ENCODE results near the gene ZNF521. TPM values are rescaled to one million over a fixed set of nuclear protein-coding genes. Genes with fewer than 3 reads are reported as not detected.

ZNF521 gene
- total and polyA plus RNA-seq, 2 of the 13 experiments (the other 11 are each of a cell fraction or from before 2014, with no cell fraction given) = 0.02 TPM; not detected in 1

DNA sequence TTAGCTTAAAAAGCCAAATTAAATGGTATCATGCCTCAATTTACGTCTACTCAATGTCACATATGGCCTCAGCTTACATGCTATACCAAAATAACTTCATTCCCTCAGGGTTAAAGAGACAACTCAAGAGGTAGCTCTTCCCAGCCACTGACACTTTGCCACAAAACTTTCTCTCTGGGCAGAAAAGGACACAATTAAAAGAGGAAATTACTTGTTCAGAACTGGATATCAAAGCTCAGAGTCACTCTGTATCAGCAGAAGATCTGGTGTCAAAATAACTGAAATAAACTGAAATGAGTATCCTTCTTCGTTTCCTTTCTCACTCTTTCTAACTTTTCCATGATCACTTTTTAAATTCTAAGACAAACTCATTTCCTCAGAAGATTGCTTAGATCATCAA lies 108.7 kb downstream of the ZNF521 start (continued):
- TF ChIP-seq POGZ (CRISPR knock-in tag; IDR thresholded peaks at IDR 0.05) (no peak), TCF12 (IDR thresholded peaks at IDR 0.05) (no peak), TCF12 (CRISPR knock-in tag; IDR thresholded peaks at IDR 0.05) (no peak), NKX3-1 (CRISPR knock-in tag; IDR thresholded peaks at IDR 0.05) (no peak), ZNF616 (CRISPR knock-in tag; IDR thresholded peaks at IDR 0.05; ENCODE audit: low read depth) (no peak), SOX6 (IDR thresholded peaks at IDR 0.05) (no peak), SOX6 (CRISPR knock-in tag; IDR thresholded peaks at IDR 0.05) (no peak), ZNF337 (CRISPR knock-in tag; IDR thresholded peaks at IDR 0.05; ENCODE audit: borderline replicate concordance, low read depth) (no peak), HNRNPL (IDR thresholded peaks at IDR 0.05; ENCODE audit: low read depth, low read length) (no peak)
- TF ChIP-seq, protein P1, sequence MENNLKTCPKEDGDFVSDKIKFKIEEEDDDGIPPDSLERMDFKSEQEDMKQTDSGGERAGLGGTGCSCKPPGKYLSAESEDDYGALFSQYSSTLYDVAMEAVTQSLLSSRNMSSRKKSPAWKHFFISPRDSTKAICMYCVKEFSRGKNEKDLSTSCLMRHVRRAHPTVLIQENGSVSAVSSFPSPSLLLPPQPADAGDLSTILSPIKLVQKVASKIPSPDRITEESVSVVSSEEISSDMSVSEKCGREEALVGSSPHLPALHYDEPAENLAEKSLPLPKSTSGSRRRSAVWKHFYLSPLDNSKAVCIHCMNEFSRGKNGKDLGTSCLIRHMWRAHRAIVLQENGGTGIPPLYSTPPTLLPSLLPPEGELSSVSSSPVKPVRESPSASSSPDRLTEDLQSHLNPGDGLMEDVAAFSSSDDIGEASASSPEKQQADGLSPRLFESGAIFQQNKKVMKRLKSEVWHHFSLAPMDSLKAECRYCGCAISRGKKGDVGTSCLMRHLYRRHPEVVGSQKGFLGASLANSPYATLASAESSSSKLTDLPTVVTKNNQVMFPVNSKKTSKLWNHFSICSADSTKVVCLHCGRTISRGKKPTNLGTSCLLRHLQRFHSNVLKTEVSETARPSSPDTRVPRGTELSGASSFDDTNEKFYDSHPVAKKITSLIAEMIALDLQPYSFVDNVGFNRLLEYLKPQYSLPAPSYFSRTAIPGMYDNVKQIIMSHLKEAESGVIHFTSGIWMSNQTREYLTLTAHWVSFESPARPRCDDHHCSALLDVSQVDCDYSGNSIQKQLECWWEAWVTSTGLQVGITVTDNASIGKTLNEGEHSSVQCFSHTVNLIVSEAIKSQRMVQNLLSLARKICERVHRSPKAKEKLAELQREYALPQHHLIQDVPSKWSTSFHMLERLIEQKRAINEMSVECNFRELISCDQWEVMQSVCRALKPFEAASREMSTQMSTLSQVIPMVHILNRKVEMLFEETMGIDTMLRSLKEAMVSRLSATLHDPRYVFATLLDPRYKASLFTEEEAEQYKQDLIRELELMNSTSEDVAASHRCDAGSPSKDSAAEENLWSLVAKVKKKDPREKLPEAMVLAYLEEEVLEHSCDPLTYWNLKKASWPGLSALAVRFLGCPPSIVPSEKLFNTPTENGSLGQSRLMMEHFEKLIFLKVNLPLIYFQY (CRISPR knock-in tag; IDR thresholded peaks at IDR 0.05; ENCODE audit: borderline replicate concordance) = no peak

DNA sequence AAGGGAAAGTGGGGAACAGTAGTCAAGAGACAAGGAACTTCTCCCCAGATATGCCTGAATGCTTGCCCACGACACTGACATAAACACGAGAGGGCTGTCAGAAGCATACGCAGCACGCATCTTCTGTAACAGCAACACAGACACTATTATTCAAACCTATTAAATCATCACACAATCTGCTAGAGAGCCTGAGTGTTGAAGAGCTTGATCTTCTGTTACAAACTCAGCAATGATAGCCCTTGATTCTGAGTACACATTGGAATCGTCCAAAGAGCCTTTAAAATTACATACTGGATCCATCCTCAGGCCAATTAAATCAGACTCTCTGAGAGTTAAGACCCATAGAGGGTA lies 111.6 kb downstream of the ZNF521 start:
- ChIA-PET POLR2A (no interaction called here), CTCF (ENCODE audit: low intra/inter-chr PET ratio, low total read pairs) (no interaction called here)
- 33% methylated on average over 5 of the region's 5 CpGs for WGBS (ENCODE audit: low lambda C conversion rate)
- H3K27ac ChIP-seq (ENCODE audit: extremely low read length, insufficient read depth, low read length) = no peak overlapping the region
- H3K4me3 ChIP-seq (replicated peaks in 1 of 3; ENCODE audit: insufficient read depth in 1 of 3, low read depth in 2 of 3, low read length in 3 of 3) = no peak overlapping the region
- FAIRE-seq (no peak), ATAC-seq (no peak), DNase-seq (ENCODE audit: low spot score) (no peak)
- H3K4me1 ChIP-seq (ENCODE audit: insufficient read depth, low read length) = no peaks in the 10 kb centered on the region
- H3K4me2 ChIP-seq (ENCODE audit: low read depth, low read length) = no peak overlapping the region
- no peaks in the 10 kb centered on the region for H3K27me3 ChIP-seq (ENCODE audit: control insufficient read depth in 1 of 2, insufficient read depth in 2 of 2, low read length in 2 of 2)
- H4K20me1 ChIP-seq (ENCODE audit: insufficient read depth, low read length) = no peaks in the 10 kb centered on the region
- intact Hi-C loops (cut with micrococcal nuclease; ENCODE audit: unreplicated experiment) (loop anchor here (10.0 kb wide), 2 partner anchors 64 to 76 kb away; no protein-coding TSS in a partner anchor), in situ Hi-C loops (cut with HindIII; ENCODE audit: extremely low pct_ligation_motif_present, low pct_unique_long_range_greater_than_20kb) (no loop called here)
- no TSS peak for BruUV-seq (replicated peaks)
- H2AFZ ChIP-seq (ENCODE audit: low read length) = no peak overlapping the region
- no peaks in the 10 kb centered on the region for H3K9me3 ChIP-seq (ENCODE audit: low read length)
- no peak overlapping the region for H3K9ac ChIP-seq (ENCODE audit: insufficient read depth, low read depth, low read length)
- no peaks in the 10 kb centered on the region for H3K36me3 ChIP-seq (replicated peaks in 1 of 2; ENCODE audit: control insufficient read depth in 1 of 2, insufficient read depth in 2 of 2, low read length in 2 of 2)
- H3K79me2 ChIP-seq (ENCODE audit: insufficient read depth, low read length) = no peaks in the 10 kb centered on the region
- TF ChIP-seq, protein P2, sequence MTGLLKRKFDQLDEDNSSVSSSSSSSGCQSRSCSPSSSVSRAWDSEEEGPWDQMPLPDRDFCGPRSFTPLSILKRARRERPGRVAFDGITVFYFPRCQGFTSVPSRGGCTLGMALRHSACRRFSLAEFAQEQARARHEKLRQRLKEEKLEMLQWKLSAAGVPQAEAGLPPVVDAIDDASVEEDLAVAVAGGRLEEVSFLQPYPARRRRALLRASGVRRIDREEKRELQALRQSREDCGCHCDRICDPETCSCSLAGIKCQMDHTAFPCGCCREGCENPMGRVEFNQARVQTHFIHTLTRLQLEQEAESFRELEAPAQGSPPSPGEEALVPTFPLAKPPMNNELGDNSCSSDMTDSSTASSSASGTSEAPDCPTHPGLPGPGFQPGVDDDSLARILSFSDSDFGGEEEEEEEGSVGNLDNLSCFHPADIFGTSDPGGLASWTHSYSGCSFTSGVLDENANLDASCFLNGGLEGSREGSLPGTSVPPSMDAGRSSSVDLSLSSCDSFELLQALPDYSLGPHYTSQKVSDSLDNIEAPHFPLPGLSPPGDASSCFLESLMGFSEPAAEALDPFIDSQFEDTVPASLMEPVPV (CRISPR knock-in tag; IDR thresholded peaks at IDR 0.05) = no peak
- TF ChIP-seq SNAPC2 (CRISPR knock-in tag; IDR thresholded peaks at IDR 0.05) (no peak), BRCA1 (CRISPR knock-in tag; IDR thresholded peaks at IDR 0.05) (no peak)
- TF ChIP-seq, protein P3, sequence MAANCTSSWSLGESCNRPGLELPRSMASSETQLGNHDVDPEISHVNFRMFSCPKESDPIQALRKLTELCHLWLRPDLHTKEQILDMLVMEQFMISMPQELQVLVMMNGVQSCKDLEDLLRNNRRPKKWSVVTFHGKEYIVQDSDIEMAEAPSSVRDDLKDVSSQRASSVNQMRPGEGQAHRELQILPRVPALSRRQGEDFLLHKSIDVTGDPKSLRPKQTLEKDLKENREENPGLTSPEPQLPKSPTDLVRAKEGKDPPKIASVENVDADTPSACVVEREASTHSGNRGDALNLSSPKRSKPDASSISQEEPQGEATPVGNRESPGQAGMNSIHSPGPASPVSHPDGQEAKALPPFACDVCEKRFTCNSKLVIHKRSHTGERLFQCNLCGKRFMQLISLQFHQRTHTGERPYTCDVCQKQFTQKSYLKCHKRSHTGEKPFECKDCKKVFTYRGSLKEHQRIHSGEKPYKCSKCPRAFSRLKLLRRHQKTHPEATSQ (CRISPR knock-in tag; IDR thresholded peaks at IDR 0.05; ENCODE audit: borderline replicate concordance) = no peak
- TF ChIP-seq, protein P4, sequence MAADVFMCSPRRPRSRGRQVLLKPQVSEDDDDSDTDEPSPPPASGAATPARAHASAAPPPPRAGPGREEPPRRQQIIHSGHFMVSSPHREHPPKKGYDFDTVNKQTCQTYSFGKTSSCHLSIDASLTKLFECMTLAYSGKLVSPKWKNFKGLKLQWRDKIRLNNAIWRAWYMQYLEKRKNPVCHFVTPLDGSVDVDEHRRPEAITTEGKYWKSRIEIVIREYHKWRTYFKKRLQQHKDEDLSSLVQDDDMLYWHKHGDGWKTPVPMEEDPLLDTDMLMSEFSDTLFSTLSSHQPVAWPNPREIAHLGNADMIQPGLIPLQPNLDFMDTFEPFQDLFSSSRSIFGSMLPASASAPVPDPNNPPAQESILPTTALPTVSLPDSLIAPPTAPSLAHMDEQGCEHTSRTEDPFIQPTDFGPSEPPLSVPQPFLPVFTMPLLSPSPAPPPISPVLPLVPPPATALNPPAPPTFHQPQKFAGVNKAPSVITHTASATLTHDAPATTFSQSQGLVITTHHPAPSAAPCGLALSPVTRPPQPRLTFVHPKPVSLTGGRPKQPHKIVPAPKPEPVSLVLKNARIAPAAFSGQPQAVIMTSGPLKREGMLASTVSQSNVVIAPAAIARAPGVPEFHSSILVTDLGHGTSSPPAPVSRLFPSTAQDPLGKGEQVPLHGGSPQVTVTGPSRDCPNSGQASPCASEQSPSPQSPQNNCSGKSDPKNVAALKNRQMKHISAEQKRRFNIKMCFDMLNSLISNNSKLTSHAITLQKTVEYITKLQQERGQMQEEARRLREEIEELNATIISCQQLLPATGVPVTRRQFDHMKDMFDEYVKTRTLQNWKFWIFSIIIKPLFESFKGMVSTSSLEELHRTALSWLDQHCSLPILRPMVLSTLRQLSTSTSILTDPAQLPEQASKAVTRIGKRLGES (CRISPR knock-in tag; IDR thresholded peaks at IDR 0.05; ENCODE audit: borderline replicate concordance) = no peak
